Measurements from ENCODE around the gene IL10RA.
"Not testable (repeated sequence)": the region's sequence is repeated elsewhere in the genome, so short reads cannot be mapped to it uniquely, and the experiment has no call there.

IL10RA gene

GRCh38 chr11:117977612-117978264, 8.5 kb upstream of the IL10RA start:
- H3K27ac Mint-ChIP-seq, result peak overlapping the region; percentile 25
- H3K27me3 Mint-ChIP-seq, H3K9me3 Mint-ChIP-seq, H3K36me3 Mint-ChIP-seq: not testable (repeated sequence)
- peak overlapping the region; percentile 77 for H3K4me3 Mint-ChIP-seq
- peaks cover 72% of the 10 kb centered on the region for H3K4me1 Mint-ChIP-seq

- H3K27ac Mint-ChIP-seq, H3K36me3 Mint-ChIP-seq, H3K27me3 Mint-ChIP-seq, H3K9me3 Mint-ChIP-seq: not testable (repeated sequence)
- Mint-ChIP-seq H3K4me1 (peaks cover 72% of the 10 kb centered on the region), H3K4me3 (peak overlapping the region; percentile 77)
These were observed 7.8 kb upstream of the IL10RA start for GRCh38 chr11:117978291-117978910.

- Mint-ChIP-seq H3K4me1 (peaks cover 74% of the 10 kb centered on the region), H3K9me3 (no peaks in the 10 kb centered on the region), H3K36me3 (peaks cover 1% of the 10 kb centered on the region), H3K27me3 (no peaks in the 10 kb centered on the region), H3K27ac (no peak overlapping the region), H3K4me3 (no peak overlapping the region)
These were observed 7.2 kb upstream of the IL10RA start for GRCh38 chr11:117978991-117979390.

GRCh38 chr11:117979481-117980211, 6.5 kb upstream of the IL10RA start:
- Mint-ChIP-seq H3K9me3 (no peaks in the 10 kb centered on the region), H3K4me1 (peaks cover 73% of the 10 kb centered on the region), H3K4me3 (no peak overlapping the region), H3K27ac (peak overlapping the region; percentile 65), H3K36me3 (peaks cover 1% of the 10 kb centered on the region), H3K27me3 (no peaks in the 10 kb centered on the region)

- peaks cover 76% of the 10 kb centered on the region for H3K4me1 Mint-ChIP-seq
- peak overlapping the region; percentile 38 for H3K27ac Mint-ChIP-seq
- no peak overlapping the region for H3K4me3 Mint-ChIP-seq
- no peaks in the 10 kb centered on the region for H3K9me3 Mint-ChIP-seq
- H3K27me3 Mint-ChIP-seq, result no peaks in the 10 kb centered on the region
- H3K36me3 Mint-ChIP-seq, result peaks cover 1% of the 10 kb centered on the region
These were observed 5.9 kb upstream of the IL10RA start for GRCh38 chr11:117980280-117980679.

- H3K27ac Mint-ChIP-seq, result no peak overlapping the region
- no peaks in the 10 kb centered on the region for H3K27me3 Mint-ChIP-seq
- peaks cover 74% of the 10 kb centered on the region for H3K4me1 Mint-ChIP-seq
- no peak overlapping the region for H3K4me3 Mint-ChIP-seq
- H3K36me3 Mint-ChIP-seq, result peaks cover 1% of the 10 kb centered on the region
- no peaks in the 10 kb centered on the region for H3K9me3 Mint-ChIP-seq
These were observed 5.5 kb upstream of the IL10RA start for GRCh38 chr11:117980720-117981119.

- peaks cover 6% of the 10 kb centered on the region for H3K36me3 Mint-ChIP-seq
- no peak overlapping the region for H3K27ac Mint-ChIP-seq
- H3K9me3 Mint-ChIP-seq, result no peaks in the 10 kb centered on the region
- H3K27me3 Mint-ChIP-seq, result no peaks in the 10 kb centered on the region
- H3K4me1 Mint-ChIP-seq, result peaks cover 72% of the 10 kb centered on the region
- H3K4me3 Mint-ChIP-seq, result no peak overlapping the region
These were observed 3.1 kb upstream of the IL10RA start for GRCh38 chr11:117983163-117983475.

- Mint-ChIP-seq H3K27ac (peak overlapping the region; percentile 60), H3K9me3 (no peaks in the 10 kb centered on the region), H3K4me3 (peak overlapping the region; percentile 88), H3K4me1 (peaks cover 78% of the 10 kb centered on the region), H3K27me3 (no peaks in the 10 kb centered on the region), H3K36me3 (peaks cover 11% of the 10 kb centered on the region)
These were observed 1.7 kb upstream of the IL10RA start for GRCh38 chr11:117984476-117984875.

GRCh38 chr11:117986981-117987574, 884 bp downstream of the IL10RA start:
- H3K36me3 Mint-ChIP-seq, result peaks cover 20% of the 10 kb centered on the region
- H3K9me3 Mint-ChIP-seq, result no peaks in the 10 kb centered on the region
- H3K4me1 Mint-ChIP-seq, result peaks cover 86% of the 10 kb centered on the region
- peak overlapping the region; percentile 90 for H3K27ac Mint-ChIP-seq
- peak overlapping the region; percentile 88 for H3K4me3 Mint-ChIP-seq
- H3K27me3 Mint-ChIP-seq, result no peaks in the 10 kb centered on the region

GRCh38 chr11:117989351-117990102, 3.3 kb downstream of the IL10RA start:
- H3K9me3 Mint-ChIP-seq, result no peaks in the 10 kb centered on the region
- no peaks in the 10 kb centered on the region for H3K27me3 Mint-ChIP-seq
- peak overlapping the region; percentile 76 for H3K27ac Mint-ChIP-seq
- peaks cover 92% of the 10 kb centered on the region for H3K4me1 Mint-ChIP-seq
- peaks cover 31% of the 10 kb centered on the region for H3K36me3 Mint-ChIP-seq
- H3K4me3 Mint-ChIP-seq, result peak overlapping the region; percentile 88

GRCh38 chr11:117992136-117992535, 5.9 kb downstream of the IL10RA start:
- Mint-ChIP-seq H3K27ac (peak overlapping the region; percentile 91), H3K27me3 (no peaks in the 10 kb centered on the region), H3K4me3 (peak overlapping the region; percentile 76), H3K4me1 (peaks cover 86% of the 10 kb centered on the region), H3K36me3 (peaks cover 38% of the 10 kb centered on the region), H3K9me3 (no peaks in the 10 kb centered on the region)

GRCh38 chr11:117992620-117993019, 6.4 kb downstream of the IL10RA start:
- H3K9me3 Mint-ChIP-seq, result no peaks in the 10 kb centered on the region
- H3K4me1 Mint-ChIP-seq, result peaks cover 86% of the 10 kb centered on the region
- H3K36me3 Mint-ChIP-seq, result peaks cover 40% of the 10 kb centered on the region
- peak overlapping the region; percentile 68 for H3K4me3 Mint-ChIP-seq
- H3K27ac Mint-ChIP-seq, result peak overlapping the region; percentile 84
- H3K27me3 Mint-ChIP-seq, result no peaks in the 10 kb centered on the region

- Mint-ChIP-seq H3K4me3 (no peak overlapping the region), H3K27ac (peak overlapping the region; percentile 59), H3K36me3 (peaks cover 46% of the 10 kb centered on the region), H3K4me1 (peaks cover 82% of the 10 kb centered on the region), H3K27me3 (no peaks in the 10 kb centered on the region), H3K9me3 (no peaks in the 10 kb centered on the region)
These were observed 8.0 kb downstream of the IL10RA start for GRCh38 chr11:117993988-117994745.

- Mint-ChIP-seq H3K9me3 (no peaks in the 10 kb centered on the region), H3K27me3 (no peaks in the 10 kb centered on the region), H3K36me3 (peaks cover 43% of the 10 kb centered on the region), H3K27ac (peak overlapping the region; percentile 90), H3K4me3 (no peak overlapping the region), H3K4me1 (peaks cover 77% of the 10 kb centered on the region)
These were observed 9.3 kb downstream of the IL10RA start for GRCh38 chr11:117995472-117995871.

GRCh38 chr11:117996058-117996457, 9.9 kb downstream of the IL10RA start:
- Mint-ChIP-seq H3K4me1 (peaks cover 79% of the 10 kb centered on the region), H3K27me3 (no peaks in the 10 kb centered on the region), H3K4me3 (no peak overlapping the region), H3K9me3 (no peaks in the 10 kb centered on the region), H3K27ac (peak overlapping the region; percentile 90), H3K36me3 (peaks cover 43% of the 10 kb centered on the region)
